AG08395 (cell line): ENCODE measurements around the gene ASB13.

ENCODE experiments used
- DNase-seq: peaks from one replicate; pipeline ENCODE4 v3.0.0; 2012; ENCODE audit warnings: mixed read lengths, low spot score

Gene ASB13

DNA sequence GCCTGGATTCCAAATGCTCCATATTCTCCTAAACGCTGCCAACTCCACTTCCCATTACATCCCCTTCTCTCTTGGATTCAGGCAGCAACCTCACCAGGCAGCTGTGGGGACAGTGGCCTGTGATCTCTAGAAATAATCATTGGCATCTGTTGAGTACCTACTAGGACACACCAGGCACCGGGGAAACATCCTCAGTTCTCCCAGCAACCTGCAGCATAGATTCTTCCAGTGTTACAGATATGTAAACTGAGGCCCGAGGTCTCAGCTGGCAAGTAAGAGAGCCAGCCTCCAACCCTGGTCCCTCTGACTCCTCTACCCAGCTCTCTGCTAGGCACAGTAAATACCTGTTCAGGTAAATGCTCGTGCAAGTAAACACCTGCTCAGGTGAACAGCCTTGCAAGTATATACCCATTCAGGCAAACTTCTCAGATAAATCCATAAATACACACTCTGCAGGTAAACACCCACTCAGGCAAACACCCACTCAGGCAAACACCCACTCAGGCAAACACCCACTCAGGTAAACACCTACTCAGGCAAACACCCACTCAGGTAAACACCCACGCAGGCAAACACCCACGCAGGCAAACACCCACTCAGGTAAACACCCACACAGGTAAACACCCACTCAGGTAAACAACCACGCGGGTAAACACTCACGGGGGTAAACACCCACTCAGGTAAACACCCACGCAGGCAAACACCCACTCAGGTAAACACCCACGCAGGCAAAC, 18.7 kb downstream of the ASB13 start:
- no peak for DNase-seq

DNA sequence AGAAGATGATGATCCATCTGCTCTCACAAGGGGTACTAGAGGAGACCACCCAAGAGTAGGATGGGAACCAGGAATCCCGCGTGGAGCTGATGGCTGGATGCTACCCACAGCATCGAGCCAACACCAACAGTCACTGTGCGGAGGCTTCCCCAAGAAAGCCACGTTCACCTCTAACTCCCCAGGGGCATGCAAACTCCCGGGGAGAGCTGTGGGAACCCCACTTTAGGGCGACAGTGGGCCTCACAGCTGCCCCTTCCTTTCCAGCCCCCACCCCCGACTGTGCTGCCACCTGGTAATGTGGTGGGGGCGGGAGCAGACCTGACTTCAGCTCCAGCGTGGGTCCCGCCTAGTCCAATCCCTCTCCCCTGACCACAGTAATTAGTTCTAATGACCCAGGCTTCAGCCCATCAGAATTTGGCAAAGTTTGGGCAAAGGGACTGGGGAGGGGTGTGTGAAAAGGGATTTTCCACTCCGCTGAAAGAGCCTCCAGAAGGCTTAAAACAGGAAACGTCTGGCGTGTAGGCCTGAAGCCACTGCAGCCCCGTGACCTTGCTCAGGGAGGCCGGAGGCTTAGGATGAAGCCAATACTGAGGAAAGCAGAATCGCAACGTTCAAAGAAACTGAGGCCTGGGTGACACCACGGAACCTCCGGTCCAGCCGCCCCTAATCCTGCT, 20.3 kb downstream of the ASB13 start:
- DNase-seq: no peak

DNA sequence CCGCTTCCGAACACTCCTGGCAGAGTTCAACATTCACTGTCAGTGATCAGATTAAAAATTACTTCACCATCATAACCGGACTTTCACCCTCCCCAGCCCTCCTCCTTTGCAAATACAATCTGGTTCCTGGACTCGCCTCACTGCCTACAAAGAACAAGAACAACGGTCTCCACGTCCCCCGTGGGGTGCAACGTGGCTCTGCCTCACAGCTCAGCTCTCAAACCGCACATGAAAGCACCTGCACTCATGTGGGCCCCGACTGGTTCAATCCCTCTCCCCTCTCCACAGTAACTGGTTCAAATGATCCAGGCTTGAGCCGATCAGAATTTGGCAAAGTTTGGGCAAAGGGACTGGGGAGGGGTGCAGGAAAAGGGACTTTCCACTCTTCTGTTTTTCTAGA, 21.0 kb downstream of the ASB13 start:
- DNase-seq: no peak

DNA sequence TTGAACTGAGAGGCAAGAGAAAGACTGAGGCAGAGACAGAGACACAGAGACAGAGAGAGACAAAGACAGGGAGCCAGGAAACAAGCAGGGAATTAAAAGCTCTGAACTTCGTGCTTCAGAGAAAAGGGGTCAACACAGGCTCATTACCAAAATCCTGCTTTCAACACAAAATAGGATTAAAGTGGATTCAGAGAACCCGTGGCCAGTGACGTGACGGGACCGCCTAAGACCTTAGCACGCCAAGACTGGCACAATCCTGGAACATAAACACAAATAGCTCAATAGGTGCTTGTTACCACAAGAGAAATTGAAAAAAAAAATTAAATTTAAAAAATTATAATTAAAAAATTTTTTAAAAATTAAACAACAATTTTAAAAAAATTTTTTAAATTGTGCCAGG, 21.5 kb downstream of the ASB13 start:
- DNase-seq: no peak

DNA sequence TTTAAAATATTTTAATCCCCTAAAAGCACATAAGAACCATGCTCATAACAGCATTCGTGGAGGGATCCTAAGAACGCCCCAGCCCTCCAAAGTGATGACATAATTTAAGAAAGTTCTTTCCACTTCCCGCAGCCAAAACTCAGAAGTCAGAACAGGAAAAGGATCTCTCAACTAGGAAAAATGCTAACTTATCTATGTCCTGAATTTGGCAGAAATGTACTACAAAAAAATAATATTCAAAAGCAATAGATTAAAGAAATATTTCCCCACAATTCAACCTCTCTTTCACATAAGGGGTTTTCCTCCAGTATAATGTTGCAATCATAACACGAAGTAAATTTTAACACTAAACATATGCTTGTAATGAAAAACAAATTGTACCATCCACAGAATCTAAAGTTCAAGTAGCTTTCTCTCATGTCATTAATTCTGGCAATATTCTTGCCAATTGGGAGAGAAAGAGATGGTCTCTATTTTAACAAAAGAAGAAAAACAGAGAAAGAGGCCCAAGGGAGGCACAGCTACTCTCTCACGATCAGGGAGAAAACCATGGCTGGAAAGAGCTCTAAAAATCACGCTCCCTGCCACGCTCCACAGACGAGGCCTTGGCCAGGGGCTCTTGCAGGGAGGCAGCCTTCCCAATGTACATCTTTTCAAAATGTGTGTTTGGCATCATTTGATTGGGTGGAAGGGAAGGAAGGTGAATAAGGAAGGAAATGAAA, 22.9 kb downstream of the ASB13 start:
- peak; percentile 30 for DNase-seq

DNA sequence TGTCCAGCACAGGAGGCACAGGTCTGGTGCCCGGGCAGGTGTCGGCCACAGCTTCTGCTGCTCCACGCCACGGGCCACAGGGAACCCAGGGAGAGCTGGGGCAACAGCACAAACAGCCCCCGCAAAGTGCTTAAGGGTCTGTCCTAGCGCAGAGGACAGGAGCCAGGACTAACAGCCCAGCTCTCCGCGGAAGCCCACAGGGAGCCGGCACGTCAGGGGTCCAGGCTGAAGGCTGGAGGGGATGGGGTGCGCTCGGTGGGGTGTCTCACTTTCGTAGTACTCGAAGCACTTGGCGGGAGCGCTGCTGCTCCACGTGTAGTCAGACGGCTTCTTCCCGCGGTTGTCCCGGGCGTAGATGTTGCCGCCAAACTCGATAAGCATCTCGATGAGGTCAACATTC, 24.9 kb downstream of the ASB13 start:
- DNase-seq: no peak

DNA sequence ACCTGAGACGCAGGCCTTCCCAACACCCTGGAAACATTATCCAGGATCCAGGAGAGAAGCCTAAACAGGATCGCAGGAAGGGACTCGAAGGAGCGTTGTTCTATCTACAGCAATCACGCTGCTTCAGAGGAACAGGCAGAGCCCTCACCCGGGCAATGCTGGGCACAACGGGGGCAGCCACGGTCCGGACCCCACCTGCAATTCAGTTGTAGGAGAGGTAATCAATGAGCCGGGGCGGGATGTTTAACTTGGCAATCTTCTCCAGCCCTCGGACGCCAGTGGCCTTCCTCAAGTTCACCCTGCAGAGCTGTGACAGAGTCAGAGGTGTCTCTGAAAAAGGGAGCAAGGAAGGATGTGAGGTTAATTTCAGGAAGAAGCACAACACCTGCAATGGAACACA, 25.9 kb downstream of the ASB13 start:
- DNase-seq: no peak

DNA sequence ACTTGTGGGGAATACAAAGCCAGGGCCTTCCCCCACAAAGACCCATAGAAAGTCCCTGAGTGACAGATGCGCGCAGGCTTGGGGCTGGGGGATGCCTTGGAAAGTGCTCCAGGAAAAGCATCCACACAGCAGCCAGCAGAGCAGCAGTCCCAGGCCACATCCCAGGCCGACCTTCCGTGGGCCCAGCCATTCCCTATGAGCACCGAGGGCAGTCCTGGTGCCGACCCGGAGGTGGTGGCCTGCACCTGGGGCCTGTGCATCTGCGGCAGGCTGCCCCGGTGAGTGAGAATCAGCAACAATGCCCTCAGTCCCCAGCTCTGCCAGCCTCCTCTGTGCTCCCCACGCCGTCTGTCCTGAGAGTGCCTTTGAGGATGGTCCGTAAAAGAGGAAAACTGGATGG, 26.4 kb downstream of the ASB13 start:
- no peak for DNase-seq

DNA sequence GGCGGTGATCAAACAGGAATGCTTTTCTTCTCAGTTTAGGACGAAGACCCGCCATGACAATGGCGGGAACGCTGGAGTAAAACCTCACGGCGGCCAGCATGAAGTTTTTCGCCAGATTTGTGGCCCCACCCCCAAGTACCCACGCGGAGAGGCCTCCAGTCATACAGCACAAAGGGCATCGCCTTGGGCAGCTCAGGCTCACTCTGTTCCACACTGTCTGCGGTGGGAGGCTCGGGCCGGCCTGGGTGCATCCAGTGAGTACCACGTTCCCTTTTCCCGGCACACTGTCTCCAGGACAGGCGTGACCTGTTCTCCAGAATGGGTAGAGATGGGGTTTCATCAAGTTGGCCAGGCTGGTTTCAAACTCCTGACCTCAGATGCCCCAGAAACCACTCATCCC, 27.3 kb downstream of the ASB13 start:
- DNase-seq: no peak

DNA sequence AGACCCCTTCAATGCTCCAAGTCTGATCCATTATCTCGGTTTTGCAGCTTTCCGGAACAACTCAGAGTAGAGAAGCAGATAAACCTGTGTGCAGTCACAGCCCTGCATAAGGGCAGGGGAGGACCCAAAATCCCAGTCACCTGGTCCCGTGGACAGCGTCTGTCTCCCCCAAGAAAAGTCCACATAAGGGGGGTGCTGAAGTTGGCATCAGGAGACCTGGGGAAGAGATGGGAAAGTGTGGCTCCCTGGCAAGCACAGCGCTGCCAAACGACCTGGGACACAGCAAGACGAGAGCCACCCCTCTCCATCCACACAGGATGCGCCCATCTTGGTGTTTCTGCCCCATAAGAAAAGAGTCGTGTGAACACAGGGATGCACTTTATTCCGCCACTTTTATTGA, 27.9 kb downstream of the ASB13 start:
- no peak for DNase-seq

DNA sequence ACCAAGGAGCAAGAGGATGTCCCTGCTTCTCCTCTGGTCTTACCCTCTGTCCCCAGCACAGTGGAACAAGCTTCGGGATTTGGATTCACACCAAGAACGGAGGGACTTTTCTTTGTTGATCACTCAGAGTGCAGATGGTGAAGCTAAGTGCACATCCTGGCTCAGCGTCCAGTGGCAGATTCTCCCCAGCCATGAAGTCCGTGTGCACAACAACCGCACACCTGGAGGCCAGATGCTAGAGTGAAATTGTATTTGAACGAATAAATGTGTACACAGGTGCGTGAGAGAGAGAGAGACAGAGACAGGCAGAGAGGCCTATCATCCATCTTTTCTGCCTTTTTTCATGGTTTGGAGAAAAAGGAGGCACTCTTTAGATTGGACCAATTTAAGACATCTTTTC, 31.5 kb downstream of the ASB13 start:
- no peak for DNase-seq

DNA sequence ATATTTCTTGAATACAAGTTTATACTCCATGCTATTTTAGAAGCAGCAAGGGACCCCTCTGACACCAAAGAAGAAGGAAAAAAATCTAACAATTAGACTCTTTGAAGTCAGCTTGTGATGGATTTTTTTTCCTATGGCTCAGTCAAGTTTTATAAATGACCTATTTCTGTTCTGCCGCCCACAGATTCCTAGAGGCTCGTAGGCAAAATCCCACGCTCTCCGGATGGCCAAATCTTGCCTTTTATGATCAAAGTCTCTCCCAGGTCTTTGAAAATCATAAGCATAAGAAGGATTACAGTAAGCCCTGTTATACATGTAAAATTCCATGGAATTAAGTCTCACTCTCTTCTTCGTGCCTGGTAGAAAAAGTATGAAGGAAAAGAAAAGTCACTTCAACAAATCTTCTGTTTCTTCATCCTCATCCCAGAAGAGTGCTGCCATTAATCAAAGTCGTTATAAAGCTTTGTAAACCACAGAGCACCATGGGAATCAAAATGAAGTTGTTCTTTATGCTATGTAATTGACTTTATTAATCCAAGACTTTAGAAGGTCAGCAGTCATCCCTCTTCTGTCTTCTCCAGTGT, 33.1 kb downstream of the ASB13 start:
- no peak for DNase-seq

DNA sequence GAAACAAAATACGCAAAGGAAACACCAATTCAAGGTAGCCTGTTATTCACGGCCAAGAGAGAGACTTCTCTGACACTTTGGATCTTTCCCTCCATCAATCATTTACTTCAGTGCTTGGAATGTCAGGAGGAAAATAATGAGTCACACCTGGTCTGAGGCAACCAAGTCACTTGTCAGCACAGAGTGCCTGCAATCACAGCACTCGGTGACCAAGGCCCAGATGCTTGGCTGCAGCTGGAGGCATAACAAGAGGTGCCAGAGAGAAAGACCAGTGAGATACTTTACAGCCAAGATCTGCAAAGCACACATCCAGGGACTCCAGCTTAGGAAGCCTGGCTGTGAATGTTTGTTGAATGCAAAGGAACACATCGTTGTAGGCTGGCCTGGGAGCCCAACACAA, 33.9 kb downstream of the ASB13 start:
- no peak for DNase-seq

DNA sequence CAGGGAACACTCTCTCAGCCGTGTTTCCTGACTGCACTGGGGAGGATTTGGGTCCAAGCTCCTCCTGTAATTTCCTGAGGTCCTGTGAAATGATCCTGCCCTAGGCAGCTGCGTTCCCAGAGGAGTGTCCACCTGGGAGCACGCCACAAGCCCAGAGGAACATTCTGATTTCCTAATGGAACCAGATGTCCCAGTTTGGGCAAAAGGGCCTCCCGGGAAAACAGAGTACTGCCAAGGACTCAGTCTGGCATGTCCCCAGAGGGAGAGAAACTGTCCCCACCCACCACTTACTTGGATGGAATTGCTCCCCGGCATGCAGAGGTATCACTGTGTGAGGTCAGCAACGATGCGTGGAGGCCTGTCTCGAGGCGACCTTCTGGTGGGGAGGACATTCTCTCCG, 34.5 kb downstream of the ASB13 start:
- DNase-seq: no peak

DNA sequence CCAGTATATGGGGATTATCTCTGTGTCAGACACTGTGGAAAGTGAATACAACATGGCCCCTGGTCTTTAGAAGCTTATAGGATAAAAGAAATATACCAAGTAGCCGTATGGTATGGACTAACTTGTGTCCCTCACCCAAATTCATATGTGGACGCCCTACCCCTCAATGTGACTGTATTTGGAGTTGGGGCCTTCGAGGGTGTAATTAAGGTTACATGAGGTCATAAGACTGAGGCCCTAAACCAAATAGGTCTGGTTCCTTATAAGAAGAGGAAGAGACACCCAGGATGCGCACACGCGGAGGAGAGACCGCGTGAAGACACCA, 36.3 kb downstream of the ASB13 start:
- no peak for DNase-seq

DNA sequence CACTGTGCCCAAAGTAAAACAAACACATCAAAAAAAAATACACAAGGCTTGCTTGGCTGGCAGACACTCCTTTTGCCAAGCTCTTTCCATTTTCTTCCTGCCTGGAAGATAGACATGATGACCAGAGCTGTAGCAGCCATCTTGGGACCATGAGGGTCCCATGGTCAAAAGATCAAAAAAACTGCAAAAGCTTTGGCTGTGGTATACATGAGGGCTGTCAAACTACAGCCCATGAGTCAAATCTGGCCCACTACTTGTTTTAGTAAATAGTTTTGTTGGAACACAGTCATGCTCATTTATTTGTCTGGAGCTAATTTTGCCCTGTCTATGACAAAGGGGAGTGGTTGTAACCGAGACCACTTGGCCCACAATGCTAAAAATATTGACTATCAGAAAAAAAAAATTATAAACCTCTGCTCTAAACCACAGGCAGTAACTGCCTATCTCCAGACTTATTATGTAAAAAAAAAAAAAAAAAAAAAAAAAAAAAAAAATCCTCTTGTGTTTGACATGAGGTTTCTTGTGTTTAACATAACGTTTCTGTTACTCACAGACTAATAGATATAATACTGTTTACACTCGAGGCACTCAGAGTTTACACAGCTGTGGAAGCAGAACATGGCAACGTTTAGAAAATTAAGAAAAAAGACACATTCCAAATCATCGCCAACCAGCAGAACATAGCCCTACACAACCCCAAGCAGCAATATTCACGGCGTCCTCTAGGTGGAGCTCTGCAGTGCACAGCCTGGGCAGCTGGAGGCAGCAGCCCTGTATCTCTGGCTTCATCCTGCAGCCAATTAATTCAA, 36.9 kb downstream of the ASB13 start:
- DNase-seq: peak; percentile 83

DNA sequence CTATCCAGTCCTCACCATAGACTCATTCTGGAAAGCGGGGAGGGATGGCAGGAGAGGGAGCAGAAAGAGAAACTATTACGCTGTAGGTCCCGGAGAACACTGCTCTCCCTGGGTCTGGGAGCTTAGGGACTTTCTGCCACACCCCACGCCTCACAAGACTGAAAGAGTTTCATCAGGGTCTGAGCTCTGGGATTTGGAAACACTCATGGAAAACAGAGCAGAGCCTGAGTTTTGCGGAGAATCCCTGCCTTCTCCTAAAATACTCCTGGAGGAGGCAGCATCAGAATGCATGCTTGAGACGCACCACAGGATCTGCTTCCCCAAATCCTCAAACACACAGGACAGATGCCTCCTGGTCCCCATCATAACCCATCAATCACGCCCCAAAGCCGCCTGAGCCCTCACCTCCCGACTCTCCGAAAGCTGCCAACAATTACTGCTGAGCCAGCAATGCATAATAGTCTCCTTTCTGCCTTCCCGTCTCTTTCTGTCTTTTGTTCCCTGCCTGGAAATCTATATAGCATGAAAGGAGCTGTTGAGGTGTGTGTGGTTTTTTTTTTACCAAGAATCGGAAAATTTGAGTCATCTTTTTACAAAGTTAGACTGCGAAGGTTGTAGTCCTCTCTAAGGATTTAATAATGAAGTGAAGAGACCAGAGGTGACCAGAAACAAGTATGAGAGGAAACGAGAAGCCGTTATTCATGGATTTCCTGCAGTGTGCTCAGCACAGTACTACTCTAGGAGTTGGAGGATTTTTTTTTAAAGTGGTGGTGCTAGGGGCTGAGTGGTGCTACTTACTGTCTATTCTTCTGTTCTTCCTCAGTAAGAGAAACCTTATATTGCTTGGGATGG, 37.7 kb downstream of the ASB13 start:
- DNase-seq: peak; percentile 73

DNA sequence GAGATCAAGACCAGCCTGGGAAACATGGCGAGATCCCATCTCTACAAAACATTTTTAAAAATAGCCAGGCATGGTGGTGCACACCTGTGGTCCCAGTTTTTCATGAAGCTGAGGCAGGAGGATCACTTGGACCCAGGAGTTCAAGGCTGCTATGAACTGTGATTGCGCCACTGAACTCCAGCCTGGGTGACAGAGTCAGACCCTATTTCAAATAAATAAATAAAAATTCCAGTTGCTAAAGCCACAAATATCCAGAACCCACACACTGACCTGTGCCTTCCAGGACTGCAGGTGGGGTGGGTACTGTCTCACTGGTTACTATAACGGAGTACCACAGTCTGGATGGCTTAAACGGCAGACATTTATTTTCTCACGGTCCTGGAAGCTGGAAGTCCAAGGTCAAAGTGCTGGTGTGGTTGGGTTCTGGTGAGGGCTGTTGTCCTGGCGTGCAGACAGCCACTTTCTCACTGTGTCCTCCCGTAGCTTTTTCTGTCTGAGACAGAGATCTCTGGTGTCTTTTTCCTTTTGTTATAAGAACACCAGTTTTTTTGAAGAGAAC, 38.8 kb downstream of the ASB13 start:
- DNase-seq: no peak

DNA sequence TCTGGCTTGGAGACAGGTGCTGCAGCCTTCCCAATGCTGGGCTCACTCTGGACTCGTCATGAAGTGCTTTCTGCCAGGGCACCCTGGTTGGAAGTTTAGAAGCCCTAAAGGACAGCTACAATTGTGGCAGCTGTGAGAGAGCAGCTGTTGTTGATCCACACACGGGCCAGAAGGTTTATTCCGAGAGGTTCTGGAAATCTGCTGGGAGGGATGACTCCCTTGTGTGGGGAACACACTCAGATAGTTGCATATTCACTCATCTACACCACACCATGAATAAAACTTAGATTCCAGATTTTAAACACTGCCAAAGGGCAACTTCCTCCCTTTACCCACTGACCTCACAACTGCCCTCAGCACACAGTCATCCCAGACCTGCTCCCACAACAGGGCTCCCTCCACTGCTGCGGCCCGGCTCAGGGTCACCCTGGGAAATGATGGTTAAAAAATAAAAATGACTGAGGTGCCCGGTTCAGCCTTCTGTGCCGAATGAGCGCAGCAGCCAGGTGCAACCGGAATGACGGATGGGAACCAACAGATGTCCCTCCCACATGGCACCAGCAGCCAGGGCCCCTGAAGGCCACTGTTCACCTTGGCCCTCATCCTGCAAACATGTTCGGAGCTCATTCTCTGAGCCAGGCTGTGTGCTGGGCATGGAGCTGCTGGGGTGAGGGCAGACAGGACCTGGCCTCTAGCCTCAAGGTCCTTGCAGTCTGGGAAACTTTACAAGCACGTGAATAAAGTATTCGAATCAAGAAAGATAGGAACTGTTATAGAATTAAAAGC, 40.2 kb downstream of the ASB13 start:
- DNase-seq: no peak

DNA sequence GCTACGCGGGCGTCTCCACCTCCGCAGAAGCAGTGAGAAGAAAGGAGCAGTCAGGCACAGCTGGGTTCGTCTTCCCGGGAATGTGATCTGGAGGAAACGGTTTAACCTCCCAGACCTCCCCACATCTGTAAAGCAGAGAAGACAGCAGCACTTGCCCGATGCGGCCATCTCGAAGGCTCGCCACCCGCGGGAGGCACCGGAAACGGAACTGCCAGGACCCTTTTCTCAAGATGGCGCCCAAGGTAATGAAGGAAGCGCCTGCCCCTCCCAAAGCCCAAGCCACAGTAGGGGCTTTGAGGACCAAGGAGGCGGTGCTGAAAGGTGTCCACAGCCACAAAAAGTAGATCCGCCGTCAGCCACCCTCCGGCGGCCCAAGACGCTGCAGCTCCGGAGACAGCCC, 41.7 kb downstream of the ASB13 start:
- no peak for DNase-seq
